HepG2 (cell line): ENCODE results near the gene CMIP. TPM values are rescaled to one million over a fixed set of nuclear protein-coding genes. Genes with fewer than 3 reads are reported as not detected.

Experiments
- ARID2 ChIP-seq: sonication (generic); formaldehyde crosslinking; IDR thresholded peaks from 2 replicates; pipeline ENCODE4 v1.8.1; 2022; ENCODE audit warnings: mild to moderate bottlenecking, missing genetic modification reagents, borderline replicate concordance
- HIVEP1 ChIP-seq: sonication (generic); formaldehyde crosslinking; IDR thresholded peaks from 2 replicates; pipeline ENCODE4 v1.4.0; 2020; ENCODE audit warnings: mild to moderate bottlenecking, missing genetic modification reagents
- HNF4A ChIP-seq: sonication (generic); formaldehyde crosslinking; IDR thresholded peaks from 2 replicates; pipeline ENCODE4 v1.4.0; 2020; ENCODE audit warnings: missing genetic modification reagents
- MLLT10 ChIP-seq: sonication (generic); formaldehyde crosslinking; IDR thresholded peaks from 2 replicates; pipeline ENCODE4 v1.4.0; 2020; ENCODE audit warnings: missing genetic modification reagents
- SALL1 ChIP-seq: sonication (generic); formaldehyde crosslinking; IDR thresholded peaks from 2 replicates; pipeline ENCODE4 v1.8.0; 2022; ENCODE audit warnings: mild to moderate bottlenecking, missing genetic modification reagents
- ZNF225 ChIP-seq: sonication (generic); formaldehyde crosslinking; IDR thresholded peaks from 2 replicates; pipeline ENCODE4 v1.4.0; 2020; ENCODE audit warnings: mild to moderate bottlenecking, missing genetic modification reagents
- ZNF251 ChIP-seq: sonication (generic); formaldehyde crosslinking; IDR thresholded peaks from 2 replicates; pipeline ENCODE4 v1.9.0; 2021; ENCODE audit warnings: mild to moderate bottlenecking, missing genetic modification reagents
- ZNF30 ChIP-seq: sonication (generic); formaldehyde crosslinking; IDR thresholded peaks from 2 replicates; pipeline ENCODE4 v1.5.0; 2020; ENCODE audit warnings: mild to moderate bottlenecking, missing genetic modification reagents
- ZNF713 ChIP-seq: sonication (generic); formaldehyde crosslinking; IDR thresholded peaks from 2 replicates; pipeline ENCODE4 v1.4.0; 2020; ENCODE audit warnings: mild to moderate bottlenecking, missing genetic modification reagents
- polyA plus RNA-seq, 8 experiments: library from polyadenylated mRNA; depleted of rRNA in 3 of 8; stranded (reverse) in 7 of 8; unstranded in 1 of 8; fragments of >200 nt; fragmentation: Illumina TruSeq in 4 of 8; extraction: Trizol in 4 of 8; gene quantifications; 2 replicates each; pipeline versions ENCODE4 v1.2.1 to v1.2.3, GENCODE V29; 2011 to 2016; ENCODE audit warnings: low read depth in 4 of 8, missing spikeins in 1 of 8, mixed read lengths in 1 of 8; ENCODE audit not compliant: insufficient read depth in 1 of 8
- total RNA-seq, 5 experiments: library from RNA; depleted of rRNA; stranded (reverse); fragments of >200 nt; fragmentation: Illumina TruSeq; extraction: Trizol; gene quantifications; 2 replicates each; pipeline ENCODE4 v1.2.3, GENCODE V29; 2016; ENCODE audit warnings: low read depth in 1 of 5
- TF ChIP-seq, protein P1 (sequence below): IDR thresholded peaks from 2 replicates; pipeline ENCODE4 v1.4.0; 2020; ENCODE audit warnings: mild to moderate bottlenecking, missing genetic modification reagents
- TF ChIP-seq, protein P2 (sequence below): sonication (generic); formaldehyde crosslinking; IDR thresholded peaks from 2 replicates; pipeline ENCODE4 v1.4.0; 2020; ENCODE audit warnings: missing genetic modification reagents
- TF ChIP-seq, protein P3 (sequence below): sonication (generic); formaldehyde crosslinking; IDR thresholded peaks from 2 replicates; pipeline ENCODE4 v1.4.0; 2020; ENCODE audit warnings: missing genetic modification reagents
- TF ChIP-seq, protein P4 (sequence below): sonication (generic); formaldehyde crosslinking; IDR thresholded peaks from 2 replicates; pipeline ENCODE4 v1.4.0; 2020; ENCODE audit warnings: missing genetic modification reagents
- TF ChIP-seq, protein P5 (sequence below), 2 experiments: sonication (generic) in 1 of 2; formaldehyde crosslinking in 1 of 2; IDR thresholded peaks; 2 replicates each; pipeline versions ENCODE4 v1.5.1 to v1.6.1; 2011 to 2020; ENCODE audit warnings: borderline replicate concordance in 1 of 2, low read depth in 1 of 2, low read length in 1 of 2, mild to moderate bottlenecking in 1 of 2, missing genetic modification reagents in 1 of 2, moderate library complexity in 1 of 2
- TF ChIP-seq, protein P6 (sequence below): IDR thresholded peaks from 2 replicates; pipeline ENCODE4 v1.6.1; 2012; ENCODE audit warnings: low read depth, low read length, improper control_type of control experiment

CMIP gene
- total and polyA plus RNA-seq, 2 of the 13 experiments (the other 11 are each of a cell fraction or from before 2014, with no cell fraction given): 10.9 to 18.1 TPM

DNA sequence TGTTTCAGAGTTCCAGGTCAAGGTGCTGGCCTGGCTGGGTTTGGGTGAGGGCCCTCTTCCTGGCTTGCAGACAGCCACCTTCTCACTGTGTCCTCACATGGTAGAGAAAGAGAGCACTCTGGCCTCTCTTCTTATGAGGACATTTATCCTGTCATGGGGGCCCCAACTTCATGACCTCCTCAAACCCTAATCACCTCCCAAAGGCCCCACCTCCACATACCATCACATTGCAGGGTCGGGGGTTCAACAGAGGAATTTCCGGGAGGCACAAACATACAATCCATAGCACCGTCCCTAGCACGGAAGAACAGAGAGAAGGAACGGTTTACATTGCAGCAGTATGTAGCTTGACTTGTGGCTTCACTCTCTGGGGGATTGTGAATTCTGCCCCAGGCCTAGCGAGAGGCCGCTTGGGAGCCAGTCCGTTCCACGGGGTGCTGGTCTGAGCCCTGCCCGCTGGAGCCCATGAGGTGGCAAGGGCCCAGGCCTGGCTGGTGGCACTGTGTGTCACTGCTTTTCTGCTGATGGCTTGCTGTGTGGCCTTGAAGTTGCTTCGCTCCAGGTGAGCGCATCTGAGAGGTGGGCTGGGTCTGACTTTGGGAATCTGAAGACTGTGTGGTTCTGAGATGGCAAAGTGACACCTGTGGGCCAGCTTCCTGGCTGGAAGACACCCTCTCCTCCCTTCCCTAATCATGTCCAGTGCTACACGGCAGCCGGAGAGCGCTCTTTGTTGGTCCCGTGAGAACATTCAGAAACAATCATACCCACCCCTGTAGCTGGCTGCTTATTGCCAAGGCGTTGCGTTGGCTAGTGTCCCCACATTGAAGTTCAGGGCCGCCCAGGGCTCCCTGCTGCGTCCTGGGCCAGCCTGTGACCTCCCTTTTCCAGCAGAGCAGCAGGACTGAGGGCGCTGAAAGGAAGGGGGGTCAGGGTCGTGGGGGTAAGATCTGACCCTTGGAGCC, 98.3 kb downstream of the CMIP start (continued):
- TF ChIP-seq, protein P1, sequence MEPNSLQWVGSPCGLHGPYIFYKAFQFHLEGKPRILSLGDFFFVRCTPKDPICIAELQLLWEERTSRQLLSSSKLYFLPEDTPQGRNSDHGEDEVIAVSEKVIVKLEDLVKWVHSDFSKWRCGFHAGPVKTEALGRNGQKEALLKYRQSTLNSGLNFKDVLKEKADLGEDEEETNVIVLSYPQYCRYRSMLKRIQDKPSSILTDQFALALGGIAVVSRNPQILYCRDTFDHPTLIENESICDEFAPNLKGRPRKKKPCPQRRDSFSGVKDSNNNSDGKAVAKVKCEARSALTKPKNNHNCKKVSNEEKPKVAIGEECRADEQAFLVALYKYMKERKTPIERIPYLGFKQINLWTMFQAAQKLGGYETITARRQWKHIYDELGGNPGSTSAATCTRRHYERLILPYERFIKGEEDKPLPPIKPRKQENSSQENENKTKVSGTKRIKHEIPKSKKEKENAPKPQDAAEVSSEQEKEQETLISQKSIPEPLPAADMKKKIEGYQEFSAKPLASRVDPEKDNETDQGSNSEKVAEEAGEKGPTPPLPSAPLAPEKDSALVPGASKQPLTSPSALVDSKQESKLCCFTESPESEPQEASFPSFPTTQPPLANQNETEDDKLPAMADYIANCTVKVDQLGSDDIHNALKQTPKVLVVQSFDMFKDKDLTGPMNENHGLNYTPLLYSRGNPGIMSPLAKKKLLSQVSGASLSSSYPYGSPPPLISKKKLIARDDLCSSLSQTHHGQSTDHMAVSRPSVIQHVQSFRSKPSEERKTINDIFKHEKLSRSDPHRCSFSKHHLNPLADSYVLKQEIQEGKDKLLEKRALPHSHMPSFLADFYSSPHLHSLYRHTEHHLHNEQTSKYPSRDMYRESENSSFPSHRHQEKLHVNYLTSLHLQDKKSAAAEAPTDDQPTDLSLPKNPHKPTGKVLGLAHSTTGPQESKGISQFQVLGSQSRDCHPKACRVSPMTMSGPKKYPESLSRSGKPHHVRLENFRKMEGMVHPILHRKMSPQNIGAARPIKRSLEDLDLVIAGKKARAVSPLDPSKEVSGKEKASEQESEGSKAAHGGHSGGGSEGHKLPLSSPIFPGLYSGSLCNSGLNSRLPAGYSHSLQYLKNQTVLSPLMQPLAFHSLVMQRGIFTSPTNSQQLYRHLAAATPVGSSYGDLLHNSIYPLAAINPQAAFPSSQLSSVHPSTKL (CRISPR knock-in tag): peak; percentile 65; the same call in 1 of the 2 replicates
- TF ChIP-seq, protein P2, sequence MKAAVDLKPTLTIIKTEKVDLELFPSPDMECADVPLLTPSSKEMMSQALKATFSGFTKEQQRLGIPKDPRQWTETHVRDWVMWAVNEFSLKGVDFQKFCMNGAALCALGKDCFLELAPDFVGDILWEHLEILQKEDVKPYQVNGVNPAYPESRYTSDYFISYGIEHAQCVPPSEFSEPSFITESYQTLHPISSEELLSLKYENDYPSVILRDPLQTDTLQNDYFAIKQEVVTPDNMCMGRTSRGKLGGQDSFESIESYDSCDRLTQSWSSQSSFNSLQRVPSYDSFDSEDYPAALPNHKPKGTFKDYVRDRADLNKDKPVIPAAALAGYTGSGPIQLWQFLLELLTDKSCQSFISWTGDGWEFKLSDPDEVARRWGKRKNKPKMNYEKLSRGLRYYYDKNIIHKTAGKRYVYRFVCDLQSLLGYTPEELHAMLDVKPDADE (CRISPR knock-in tag): no peak
- TF ChIP-seq, protein P3, sequence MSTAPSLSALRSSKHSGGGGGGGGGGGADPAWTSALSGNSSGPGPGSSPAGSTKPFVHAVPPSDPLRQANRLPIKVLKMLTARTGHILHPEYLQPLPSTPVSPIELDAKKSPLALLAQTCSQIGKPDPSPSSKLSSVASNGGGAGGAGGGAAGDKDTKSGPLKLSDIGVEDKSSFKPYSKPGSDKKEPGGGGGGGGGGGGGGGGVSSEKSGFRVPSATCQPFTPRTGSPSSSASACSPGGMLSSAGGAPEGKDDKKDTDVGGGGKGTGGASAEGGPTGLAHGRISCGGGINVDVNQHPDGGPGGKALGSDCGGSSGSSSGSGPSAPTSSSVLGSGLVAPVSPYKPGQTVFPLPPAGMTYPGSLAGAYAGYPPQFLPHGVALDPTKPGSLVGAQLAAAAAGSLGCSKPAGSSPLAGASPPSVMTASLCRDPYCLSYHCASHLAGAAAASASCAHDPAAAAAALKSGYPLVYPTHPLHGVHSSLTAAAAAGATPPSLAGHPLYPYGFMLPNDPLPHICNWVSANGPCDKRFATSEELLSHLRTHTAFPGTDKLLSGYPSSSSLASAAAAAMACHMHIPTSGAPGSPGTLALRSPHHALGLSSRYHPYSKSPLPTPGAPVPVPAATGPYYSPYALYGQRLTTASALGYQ (CRISPR knock-in tag): peak; percentile 21; the same call in 1 of the 2 replicates
- TF ChIP-seq ZNF225 (CRISPR knock-in tag) (peak; percentile 26; the same call in 1 of the 2 replicates), SALL1 (CRISPR knock-in tag) (peak; percentile 89), ZNF30 (CRISPR knock-in tag) (no peak), ZNF251 (peak; percentile 68; the same call in 1 of the 2 replicates), HNF4A (CRISPR knock-in tag) (peak; percentile 69; the same call in 1 of the 2 replicates), ARID2 (no peak), MLLT10 (no peak), HIVEP1 (CRISPR knock-in tag) (no peak), ZNF713 (CRISPR knock-in tag) (peak; percentile 32; the same call in 1 of the 2 replicates)
- TF ChIP-seq, protein P4, sequence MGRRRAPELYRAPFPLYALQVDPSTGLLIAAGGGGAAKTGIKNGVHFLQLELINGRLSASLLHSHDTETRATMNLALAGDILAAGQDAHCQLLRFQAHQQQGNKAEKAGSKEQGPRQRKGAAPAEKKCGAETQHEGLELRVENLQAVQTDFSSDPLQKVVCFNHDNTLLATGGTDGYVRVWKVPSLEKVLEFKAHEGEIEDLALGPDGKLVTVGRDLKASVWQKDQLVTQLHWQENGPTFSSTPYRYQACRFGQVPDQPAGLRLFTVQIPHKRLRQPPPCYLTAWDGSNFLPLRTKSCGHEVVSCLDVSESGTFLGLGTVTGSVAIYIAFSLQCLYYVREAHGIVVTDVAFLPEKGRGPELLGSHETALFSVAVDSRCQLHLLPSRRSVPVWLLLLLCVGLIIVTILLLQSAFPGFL (CRISPR knock-in tag): no peak
- TF ChIP-seq, protein P5, sequence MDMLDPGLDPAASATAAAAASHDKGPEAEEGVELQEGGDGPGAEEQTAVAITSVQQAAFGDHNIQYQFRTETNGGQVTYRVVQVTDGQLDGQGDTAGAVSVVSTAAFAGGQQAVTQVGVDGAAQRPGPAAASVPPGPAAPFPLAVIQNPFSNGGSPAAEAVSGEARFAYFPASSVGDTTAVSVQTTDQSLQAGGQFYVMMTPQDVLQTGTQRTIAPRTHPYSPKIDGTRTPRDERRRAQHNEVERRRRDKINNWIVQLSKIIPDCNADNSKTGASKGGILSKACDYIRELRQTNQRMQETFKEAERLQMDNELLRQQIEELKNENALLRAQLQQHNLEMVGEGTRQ (IDR thresholded peaks at IDR 0.05; ENCODE audit: low read depth, low read length): no peak
- TF ChIP-seq, protein P5 (CRISPR knock-in tag; IDR thresholded peaks at IDR 0.05; ENCODE audit: borderline replicate concordance): no peak; the same call in 1 of the 2 replicates
- TF ChIP-seq, protein P6, sequence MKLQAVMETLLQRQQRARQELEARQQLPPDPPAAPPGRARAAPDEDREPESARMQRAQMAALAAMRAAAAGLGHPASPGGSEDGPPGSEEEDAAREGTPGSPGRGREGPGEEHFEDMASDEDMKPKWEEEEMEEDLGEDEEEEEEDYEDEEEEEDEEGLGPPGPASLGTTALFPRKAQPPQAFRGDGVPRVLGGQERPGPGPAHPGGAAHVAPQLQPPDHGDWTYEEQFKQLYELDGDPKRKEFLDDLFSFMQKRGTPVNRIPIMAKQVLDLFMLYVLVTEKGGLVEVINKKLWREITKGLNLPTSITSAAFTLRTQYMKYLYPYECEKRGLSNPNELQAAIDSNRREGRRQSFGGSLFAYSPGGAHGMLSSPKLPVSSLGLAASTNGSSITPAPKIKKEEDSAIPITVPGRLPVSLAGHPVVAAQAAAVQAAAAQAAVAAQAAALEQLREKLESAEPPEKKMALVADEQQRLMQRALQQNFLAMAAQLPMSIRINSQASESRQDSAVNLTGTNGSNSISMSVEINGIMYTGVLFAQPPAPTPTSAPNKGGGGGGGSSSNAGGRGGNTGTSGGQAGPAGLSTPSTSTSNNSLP: no peak
